ENCODE data around the gene IGFL4. TPM values are rescaled to one million over a fixed set of nuclear protein-coding genes. Genes with fewer than 3 reads are reported as not detected.

The IGFL4 gene
- total and polyA plus RNA-seq, 9 of the 15 experiments (the other 6 are each of a cell fraction or from before 2014, with no cell fraction given), result not detected

DNA sequence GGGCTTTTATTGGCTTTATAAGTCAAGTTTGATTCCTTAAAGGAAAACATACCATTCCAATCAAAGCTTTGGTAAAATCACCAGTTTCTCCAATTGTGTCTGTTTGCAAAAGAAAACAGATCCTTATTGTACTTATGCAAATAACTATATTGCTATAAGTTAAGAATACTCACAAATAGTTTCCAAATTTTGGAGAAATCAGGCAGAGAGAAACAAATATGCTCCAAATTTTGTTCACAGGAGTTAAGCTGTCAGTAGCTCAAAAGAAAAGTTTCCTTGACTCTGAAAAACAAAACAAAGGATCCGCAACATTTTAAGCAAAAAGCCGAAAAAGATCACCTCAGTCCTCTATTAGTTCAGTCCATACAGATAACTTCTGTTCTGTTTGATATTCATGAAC, 19.2 kb upstream of the IGFL4 start (continued):
- TF ChIP-seq, protein P1, sequence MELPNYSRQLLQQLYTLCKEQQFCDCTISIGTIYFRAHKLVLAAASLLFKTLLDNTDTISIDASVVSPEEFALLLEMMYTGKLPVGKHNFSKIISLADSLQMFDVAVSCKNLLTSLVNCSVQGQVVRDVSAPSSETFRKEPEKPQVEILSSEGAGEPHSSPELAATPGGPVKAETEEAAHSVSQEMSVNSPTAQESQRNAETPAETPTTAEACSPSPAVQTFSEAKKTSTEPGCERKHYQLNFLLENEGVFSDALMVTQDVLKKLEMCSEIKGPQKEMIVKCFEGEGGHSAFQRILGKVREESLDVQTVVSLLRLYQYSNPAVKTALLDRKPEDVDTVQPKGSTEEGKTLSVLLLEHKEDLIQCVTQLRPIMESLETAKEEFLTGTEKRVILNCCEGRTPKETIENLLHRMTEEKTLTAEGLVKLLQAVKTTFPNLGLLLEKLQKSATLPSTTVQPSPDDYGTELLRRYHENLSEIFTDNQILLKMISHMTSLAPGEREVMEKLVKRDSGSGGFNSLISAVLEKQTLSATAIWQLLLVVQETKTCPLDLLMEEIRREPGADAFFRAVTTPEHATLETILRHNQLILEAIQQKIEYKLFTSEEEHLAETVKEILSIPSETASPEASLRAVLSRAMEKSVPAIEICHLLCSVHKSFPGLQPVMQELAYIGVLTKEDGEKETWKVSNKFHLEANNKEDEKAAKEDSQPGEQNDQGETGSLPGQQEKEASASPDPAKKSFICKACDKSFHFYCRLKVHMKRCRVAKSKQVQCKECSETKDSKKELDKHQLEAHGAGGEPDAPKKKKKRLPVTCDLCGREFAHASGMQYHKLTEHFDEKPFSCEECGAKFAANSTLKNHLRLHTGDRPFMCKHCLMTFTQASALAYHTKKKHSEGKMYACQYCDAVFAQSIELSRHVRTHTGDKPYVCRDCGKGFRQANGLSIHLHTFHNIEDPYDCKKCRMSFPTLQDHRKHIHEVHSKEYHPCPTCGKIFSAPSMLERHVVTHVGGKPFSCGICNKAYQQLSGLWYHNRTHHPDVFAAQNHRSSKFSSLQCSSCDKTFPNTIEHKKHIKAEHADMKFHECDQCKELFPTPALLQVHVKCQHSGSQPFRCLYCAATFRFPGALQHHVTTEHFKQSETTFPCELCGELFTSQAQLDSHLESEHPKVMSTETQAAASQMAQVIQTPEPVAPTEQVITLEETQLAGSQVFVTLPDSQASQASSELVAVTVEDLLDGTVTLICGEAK (IDR thresholded peaks at IDR 0.05), result no peak
- TF ChIP-seq, protein P1 (CRISPR knock-in tag; IDR thresholded peaks at IDR 0.05), result no peak
- TF ChIP-seq PHF20 (IDR thresholded peaks at IDR 0.05; ENCODE audit: partially characterized antibody) (no peak), ZNF785 (CRISPR knock-in tag; IDR thresholded peaks at IDR 0.05) (no peak)
